ENCODE measurements around the gene PTPRB.
A peak's percentile ranks its signal among the peaks of the same experiment; 100 is the strongest.
"Not testable (repeated sequence)": the region's sequence is repeated elsewhere in the genome, so short reads cannot be mapped to it uniquely, and the experiment has no call there.

PTPRB gene

DNA sequence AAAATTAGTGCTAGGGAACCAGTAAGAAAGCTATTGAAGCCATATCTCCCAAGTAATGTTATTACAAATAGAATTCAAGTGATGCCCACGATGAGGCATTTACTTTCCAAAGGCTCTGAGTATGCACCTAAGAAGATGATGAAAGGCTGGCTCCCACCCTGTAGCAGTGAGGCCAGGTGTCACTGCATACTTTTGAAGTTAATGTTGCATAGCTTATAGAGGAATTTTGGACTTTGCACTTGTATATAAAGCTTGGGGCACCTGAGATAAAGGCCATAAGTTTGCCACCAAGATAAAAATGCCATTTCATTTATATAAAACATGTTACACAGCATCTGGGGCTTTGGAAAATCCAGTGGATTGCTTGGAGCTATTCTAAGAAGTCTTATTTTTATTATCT lies 96.2 kb downstream of the PTPRB start:
- DNase-seq (ENCODE audit: low spot score) = no peak

- DNase-seq (ENCODE audit: low spot score) = no peak
Measured at GRCh38 chr12:70536650-70537049, 100.6 kb downstream of the PTPRB start.

DNA sequence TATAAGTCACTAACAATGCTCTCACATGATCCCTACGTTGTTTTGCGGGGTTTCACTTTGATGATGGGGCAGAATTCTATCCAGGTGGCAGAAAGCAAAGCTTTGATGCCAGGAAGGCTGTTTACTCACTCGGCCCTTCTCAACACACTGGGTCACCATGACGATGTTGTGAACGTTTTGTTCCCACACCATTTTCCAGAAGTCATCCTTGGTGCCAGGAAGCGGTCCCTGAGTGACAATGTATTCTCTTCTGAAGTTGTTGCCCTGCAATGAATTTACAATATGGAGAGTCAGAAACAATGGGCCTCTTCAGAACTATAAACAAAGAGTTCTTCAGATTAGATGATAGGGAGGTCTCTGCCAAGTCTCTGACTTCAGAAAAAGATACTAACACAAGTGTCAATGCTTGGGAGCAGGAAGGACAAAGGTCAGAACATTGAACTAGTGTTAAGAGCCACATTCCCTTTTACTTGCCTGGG lies 101.3 kb downstream of the PTPRB start:
- DNase-seq (ENCODE audit: low spot score) = peak; percentile 27

- DNase-seq (ENCODE audit: low spot score) = no peak
Measured at GRCh38 chr12:70534466-70534865, 102.8 kb downstream of the PTPRB start.

- no peak for DNase-seq (ENCODE audit: low spot score)
Measured at GRCh38 chr12:70529647-70530046, 107.6 kb downstream of the PTPRB start.

GRCh38 chr12:70520847-70521246 lies 116.4 kb downstream of the PTPRB start:
- no peak for DNase-seq (ENCODE audit: low spot score)

DNA sequence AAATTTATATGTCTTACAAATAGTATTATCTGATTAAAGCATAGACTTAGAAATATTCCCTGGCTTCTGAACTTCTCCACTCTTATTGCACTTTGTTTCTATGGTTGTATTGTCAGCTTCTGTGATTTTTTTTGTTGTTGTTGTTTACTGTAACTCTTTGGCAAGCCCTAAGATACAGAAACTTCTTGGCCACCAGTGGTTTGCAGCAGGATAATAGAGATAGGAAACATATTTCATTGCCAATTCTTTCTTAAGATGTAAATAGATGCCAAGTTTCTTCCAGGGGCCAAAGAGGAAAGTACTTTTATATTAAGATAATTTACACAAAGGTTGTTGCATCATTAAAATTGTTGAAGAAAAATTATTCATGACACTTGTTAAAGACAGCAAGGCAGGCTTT lies 123.8 kb downstream of the PTPRB start:
- DNase-seq (ENCODE audit: low spot score) = no peak

- DNase-seq (ENCODE audit: low spot score) = no peak
Measured at GRCh38 chr12:70508178-70508577, 129.1 kb downstream of the PTPRB start.

DNA sequence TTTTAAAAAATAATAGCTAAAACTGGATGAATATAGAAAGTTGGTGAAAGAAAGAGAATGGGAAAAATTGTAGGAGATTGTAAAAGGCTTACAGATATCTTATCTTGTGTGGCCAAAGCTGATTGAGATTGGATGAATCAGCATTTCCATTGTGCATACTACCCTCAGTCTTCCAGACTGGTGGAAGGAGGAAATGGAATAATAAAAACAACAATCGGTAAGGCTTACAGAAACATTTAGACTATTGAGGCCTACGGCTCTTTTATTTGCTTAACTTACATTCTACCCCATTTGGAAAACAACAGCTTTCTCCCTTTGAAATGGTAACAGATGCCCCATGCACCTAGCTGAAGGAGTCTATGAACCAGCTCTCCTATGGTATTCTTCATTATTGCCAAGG lies 129.8 kb downstream of the PTPRB start:
- DNase-seq (ENCODE audit: low spot score) = peak; percentile 42

DNA sequence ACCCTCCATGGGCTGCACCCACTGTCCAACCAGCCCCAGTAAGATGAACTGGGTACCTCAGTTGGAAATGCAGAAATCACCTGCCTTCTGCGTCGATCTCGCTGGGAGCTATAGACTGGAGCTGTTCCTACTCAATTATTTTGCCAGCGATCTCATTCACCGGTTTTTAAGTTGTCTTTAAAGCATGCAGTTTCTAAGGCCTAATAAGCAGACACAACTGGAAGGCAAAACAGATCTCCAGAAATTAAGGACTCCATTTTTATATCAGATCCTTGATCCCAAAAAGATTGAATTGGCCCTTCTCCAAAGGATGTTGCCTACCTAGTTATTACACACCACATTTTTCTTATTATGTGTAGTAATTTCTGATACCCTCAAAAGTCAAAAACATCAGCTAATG lies 139.7 kb downstream of the PTPRB start:
- DNase-seq (ENCODE audit: low spot score) = no peak

DNA sequence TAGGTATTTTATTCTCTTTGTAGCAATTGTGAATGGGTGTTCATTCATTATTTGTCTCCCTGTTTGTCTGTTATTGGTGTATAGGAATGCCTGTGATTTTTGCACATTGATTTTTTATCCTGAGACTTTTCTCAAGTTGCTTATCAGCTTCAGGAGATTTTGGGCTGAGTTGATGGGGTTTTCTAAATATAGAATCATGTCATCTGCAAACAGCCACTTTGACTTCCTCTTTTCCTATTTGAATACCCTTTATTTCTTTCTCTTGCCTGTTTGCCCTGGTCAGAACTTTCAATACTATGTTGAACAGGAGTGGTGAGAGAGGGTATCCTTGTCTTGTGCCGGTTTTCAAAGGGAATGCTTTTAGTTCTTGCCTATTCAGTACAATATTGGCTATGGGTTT lies 144.3 kb downstream of the PTPRB start:
- not testable (repeated sequence) for DNase-seq (ENCODE audit: low spot score)

DNA sequence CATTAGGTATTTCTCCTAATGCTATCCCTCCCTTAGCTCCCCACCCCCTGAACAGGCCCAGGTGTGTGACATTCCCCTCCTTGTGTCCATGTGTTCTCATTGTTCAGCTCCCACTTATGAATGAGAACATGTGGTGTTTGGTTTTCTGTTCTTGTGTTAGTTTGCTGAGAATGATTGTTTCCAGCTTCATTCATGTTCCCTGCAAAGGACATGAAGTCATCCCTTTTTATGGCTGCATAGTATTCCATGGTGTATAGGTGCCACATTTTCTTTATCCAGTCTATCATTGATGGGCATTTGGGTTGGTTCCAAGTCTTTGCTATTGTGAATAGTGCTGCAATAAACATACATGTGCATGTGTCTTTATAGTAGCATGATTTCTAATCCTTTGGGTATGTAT lies 146.3 kb downstream of the PTPRB start:
- not testable (repeated sequence) for DNase-seq (ENCODE audit: low spot score)

DNA sequence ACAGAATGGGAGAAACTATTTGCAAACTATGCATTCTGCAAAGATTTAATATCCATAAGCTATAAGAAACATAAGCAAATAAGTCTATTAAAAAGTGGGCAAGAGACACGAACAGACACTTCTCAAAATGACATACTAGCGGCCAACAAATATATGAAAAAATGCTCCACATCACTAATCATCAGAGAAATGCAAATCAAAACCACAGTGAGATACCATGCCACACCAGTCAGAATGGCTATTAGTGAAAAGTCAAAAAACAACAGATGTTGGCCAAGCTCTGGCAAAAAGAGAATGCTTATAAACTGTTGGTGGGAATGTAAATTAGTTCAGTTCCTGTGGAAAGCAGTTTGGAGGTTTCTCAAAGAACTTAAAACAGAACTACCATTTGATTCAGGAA lies 149.8 kb downstream of the PTPRB start:
- DNase-seq (ENCODE audit: low spot score) = no peak

GRCh38 chr12:70486588-70486987 lies 150.6 kb downstream of the PTPRB start:
- DNase-seq (ENCODE audit: low spot score) = no peak

- no peak for DNase-seq (ENCODE audit: low spot score)
Measured at GRCh38 chr12:70485704-70486103, 151.5 kb downstream of the PTPRB start.

DNA sequence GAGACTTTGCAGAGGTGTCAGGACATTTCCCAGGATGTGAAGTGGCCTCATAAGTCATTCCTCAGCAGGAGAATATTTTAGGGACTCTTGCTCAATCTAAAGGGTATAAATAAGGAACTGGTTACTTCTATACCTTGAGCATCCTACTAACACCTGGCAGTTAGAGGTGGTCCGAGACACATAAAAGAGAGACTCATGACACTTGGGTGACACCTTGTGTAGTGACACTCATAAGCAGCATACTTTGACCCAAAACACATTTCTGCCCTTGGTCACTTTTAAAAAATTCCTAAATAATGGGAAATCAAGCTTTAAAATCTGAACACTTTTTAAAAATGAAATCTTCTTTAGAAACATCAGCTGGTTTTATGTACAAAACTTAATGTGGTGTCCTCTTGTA lies 152.8 kb downstream of the PTPRB start:
- no peak for DNase-seq (ENCODE audit: low spot score)

DNA sequence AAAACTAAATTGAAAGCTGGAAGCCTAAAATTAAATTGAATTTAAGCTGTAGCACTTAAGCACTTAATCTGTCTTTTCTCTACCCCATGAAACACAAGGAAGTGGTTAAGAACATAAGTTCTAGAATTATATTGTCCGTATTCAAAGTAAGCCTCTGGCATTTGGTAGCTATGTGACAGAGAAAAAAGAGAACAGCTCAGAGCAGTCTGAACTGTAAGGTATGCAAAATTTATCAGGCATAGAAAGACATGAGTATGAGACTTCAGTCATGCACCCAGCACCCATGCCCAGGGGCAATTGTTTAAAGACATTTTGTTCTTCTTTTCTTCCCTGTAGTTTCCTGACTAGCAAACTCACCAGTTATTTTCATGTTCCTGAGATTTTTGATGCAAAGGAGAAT lies 154.5 kb downstream of the PTPRB start:
- no peak for DNase-seq (ENCODE audit: low spot score)

- DNase-seq (ENCODE audit: low spot score) = no peak
Measured at GRCh38 chr12:70469221-70469820, 167.9 kb downstream of the PTPRB start.

GRCh38 chr12:70468741-70469140 lies 168.5 kb downstream of the PTPRB start:
- no peak for DNase-seq (ENCODE audit: low spot score)

- no peak for DNase-seq (ENCODE audit: low spot score)
Measured at GRCh38 chr12:70467918-70468733, 169.1 kb downstream of the PTPRB start.

DNA sequence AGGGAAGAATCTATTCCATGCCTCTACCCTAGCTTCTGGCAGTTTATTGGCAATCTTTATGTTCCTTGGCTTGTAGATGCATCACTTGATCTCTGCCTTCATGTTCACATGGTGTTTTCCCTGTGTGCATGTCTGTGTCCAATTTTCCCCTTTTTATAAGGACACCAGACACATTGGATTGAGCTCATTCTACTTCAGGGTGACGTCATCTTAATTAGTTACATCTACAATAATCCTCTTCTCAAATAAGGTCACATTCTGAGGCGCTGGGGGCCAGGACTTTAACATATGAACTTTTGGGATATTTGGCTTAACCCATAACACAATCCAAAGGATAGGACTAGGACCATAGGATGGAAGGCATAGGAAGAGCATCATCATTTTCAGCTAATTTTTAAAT lies 169.8 kb downstream of the PTPRB start:
- DNase-seq (ENCODE audit: low spot score) = no peak

DNA sequence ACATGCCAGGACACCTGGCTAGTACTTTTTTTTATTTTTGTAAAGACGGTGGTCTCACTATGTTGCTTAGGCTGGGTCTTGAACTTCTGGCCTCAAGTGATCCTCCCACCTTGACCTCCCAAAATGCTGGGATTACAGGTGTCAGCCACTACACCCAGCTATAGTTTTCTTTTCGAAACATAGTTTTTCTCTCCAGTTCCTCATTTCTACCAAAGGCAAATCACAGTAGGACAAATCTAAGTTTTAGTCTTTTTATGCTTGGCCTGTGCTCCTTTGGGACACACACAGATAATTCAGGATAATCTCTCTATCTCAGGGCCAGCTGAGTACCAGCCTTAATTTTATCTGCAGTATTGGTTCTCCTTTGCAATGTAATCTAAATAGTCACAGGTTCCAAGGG lies 170.5 kb downstream of the PTPRB start:
- no peak for DNase-seq (ENCODE audit: low spot score)
